ENCODE data around the gene LBX1.

Gene LBX1

DNA sequence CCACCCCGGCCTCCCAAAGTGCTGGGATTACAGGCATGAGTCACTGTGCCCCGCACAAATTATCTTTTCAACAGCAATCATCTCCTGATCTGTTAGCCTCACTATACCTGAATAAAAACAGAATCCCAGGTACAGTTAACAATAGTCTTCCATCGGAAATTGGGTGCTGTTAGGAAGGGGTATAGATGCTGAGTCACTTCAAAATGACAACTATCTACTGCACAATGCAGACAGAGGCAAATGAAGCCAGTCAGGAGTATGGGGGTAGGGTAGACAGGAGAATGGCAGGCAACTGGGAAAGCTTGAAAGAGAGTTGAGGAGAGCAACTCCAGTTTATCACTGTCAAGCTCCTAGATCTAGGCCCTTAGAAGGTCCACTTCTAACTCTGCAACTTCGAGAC lies 40.3 kb downstream of the LBX1 start:
- Histone ChIP-seq H3K36me3 (ENCODE audit: low read depth) (no peaks in the 10 kb centered on the region), H3K4me1 (ENCODE audit: insufficient read depth, poor library complexity, severe bottlenecking) (no peaks in the 10 kb centered on the region), H3K27me3 (ENCODE audit: insufficient read depth, poor library complexity, severe bottlenecking) (peaks cover 3% of the 10 kb centered on the region), H3K4me3 (ENCODE audit: severe bottlenecking) (no peak overlapping the region), H3K9me3 (ENCODE audit: severe bottlenecking) (no peaks in the 10 kb centered on the region), H3K27ac (ENCODE audit: poor library complexity, severe bottlenecking) (no peak overlapping the region)
- TF ChIP-seq, protein P1, sequence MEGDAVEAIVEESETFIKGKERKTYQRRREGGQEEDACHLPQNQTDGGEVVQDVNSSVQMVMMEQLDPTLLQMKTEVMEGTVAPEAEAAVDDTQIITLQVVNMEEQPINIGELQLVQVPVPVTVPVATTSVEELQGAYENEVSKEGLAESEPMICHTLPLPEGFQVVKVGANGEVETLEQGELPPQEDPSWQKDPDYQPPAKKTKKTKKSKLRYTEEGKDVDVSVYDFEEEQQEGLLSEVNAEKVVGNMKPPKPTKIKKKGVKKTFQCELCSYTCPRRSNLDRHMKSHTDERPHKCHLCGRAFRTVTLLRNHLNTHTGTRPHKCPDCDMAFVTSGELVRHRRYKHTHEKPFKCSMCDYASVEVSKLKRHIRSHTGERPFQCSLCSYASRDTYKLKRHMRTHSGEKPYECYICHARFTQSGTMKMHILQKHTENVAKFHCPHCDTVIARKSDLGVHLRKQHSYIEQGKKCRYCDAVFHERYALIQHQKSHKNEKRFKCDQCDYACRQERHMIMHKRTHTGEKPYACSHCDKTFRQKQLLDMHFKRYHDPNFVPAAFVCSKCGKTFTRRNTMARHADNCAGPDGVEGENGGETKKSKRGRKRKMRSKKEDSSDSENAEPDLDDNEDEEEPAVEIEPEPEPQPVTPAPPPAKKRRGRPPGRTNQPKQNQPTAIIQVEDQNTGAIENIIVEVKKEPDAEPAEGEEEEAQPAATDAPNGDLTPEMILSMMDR (IDR thresholded peaks at IDR 0.05; ENCODE audit: poor library complexity, severe bottlenecking): no peak
- ATAC-seq (ENCODE audit: low read depth) (no peak), DNase-seq (ENCODE audit: low spot score) (no peak)

DNA sequence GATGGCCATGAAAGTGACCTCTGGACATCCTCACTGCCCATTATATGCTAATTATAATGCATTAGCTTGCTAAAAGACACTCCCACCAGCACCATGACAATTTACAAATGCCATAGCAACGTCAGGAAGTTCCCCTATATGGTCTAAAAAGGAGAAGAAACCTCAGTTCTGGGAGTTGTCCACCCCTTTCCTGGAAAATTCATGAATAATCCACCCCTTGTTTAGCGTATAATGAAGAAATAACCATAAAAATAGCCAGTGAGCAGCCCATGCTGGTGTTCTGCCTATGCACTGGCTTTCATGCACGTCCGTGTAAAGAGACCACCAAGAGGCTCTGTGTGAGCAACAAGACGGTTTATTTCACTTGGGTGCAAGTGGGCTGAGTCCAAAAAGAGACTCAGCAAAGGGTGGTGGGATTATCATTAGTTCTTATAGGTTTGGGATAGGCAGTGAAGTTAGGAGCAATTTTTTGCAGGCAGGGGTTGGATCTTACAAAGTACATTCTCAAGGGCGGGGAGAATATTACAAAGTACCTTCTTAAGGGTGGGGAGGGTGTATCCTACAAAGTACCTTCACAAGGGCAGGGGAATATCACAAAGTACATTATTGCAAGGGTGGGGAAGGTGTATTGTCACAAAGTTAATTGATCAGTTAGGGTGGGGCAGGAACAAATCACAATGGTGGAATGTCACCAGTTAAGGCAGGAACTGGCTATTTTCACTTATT lies 45.6 kb downstream of the LBX1 start:
- Histone ChIP-seq H3K9me3 (ENCODE audit: severe bottlenecking) (no peaks in the 10 kb centered on the region), H3K27ac (ENCODE audit: poor library complexity, severe bottlenecking) (no peak overlapping the region), H3K4me3 (ENCODE audit: severe bottlenecking) (no peak overlapping the region), H3K4me1 (ENCODE audit: insufficient read depth, poor library complexity, severe bottlenecking) (no peaks in the 10 kb centered on the region), H3K36me3 (ENCODE audit: low read depth) (no peaks in the 10 kb centered on the region), H3K27me3 (ENCODE audit: insufficient read depth, poor library complexity, severe bottlenecking) (no peaks in the 10 kb centered on the region)
- TF ChIP-seq, protein P1 (IDR thresholded peaks at IDR 0.05; ENCODE audit: poor library complexity, severe bottlenecking): no peak
- no peak for DNase-seq (ENCODE audit: low spot score)
- ATAC-seq (ENCODE audit: low read depth): no peak

DNA sequence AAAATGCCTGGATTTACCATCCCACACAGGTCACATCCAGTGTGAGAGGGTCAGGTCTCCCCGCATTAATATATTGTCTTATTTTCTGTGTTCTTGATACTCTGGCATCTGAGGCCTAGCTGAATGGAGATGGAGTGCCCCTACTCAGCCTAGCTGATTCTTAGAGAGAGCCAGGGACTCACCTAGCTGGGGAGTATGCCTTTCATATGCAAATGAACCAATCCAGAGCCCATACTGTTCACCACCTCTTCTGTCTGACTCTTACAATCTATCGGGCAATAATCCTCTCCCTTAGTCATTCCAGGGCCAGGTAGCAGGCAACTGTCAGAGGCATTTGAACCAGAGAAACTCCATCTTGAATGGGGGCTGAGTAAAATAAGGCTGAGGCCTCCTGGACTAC lies 46.3 kb downstream of the LBX1 start:
- TF ChIP-seq, protein P1 (IDR thresholded peaks at IDR 0.05; ENCODE audit: poor library complexity, severe bottlenecking): no peak

More for the DNA sequence above, 46.3 kb downstream of the LBX1 start:
- H3K36me3 ChIP-seq (ENCODE audit: low read depth): no peaks in the 10 kb centered on the region
- no peaks in the 10 kb centered on the region for H3K4me1 ChIP-seq (ENCODE audit: insufficient read depth, poor library complexity, severe bottlenecking)
- H3K9me3 ChIP-seq (ENCODE audit: severe bottlenecking): no peaks in the 10 kb centered on the region
- no peak for ATAC-seq (ENCODE audit: low read depth)
- no peak for DNase-seq (ENCODE audit: low spot score)
- H3K27me3 ChIP-seq (ENCODE audit: insufficient read depth, poor library complexity, severe bottlenecking): no peaks in the 10 kb centered on the region
- no peak overlapping the region for H3K4me3 ChIP-seq (ENCODE audit: severe bottlenecking)
- no peak overlapping the region for H3K27ac ChIP-seq (ENCODE audit: poor library complexity, severe bottlenecking)
